Neural crest cell (in vitro differentiated cells): ENCODE data around the gene PKP2. TPM values are rescaled to one million over a fixed set of nuclear protein-coding genes. Genes with fewer than 3 reads are reported as not detected.

Experiments used
- DNase-seq: peaks from one replicate; pipeline ENCODE4 v3.0.0; 2021; ENCODE audit warnings: low read depth, mixed read lengths, low spot score
- H3K27ac Mint-ChIP-seq: one replicate; pipeline ENCODE4 v1.8.0; 2021; ENCODE audit warnings: mild to moderate bottlenecking, mixed read lengths; ENCODE audit not compliant: unreplicated experiment
- H3K27me3 Mint-ChIP-seq: 2 replicates; pipeline ENCODE4 v1.8.0; 2021; ENCODE audit warnings: low read depth, mild to moderate bottlenecking, mixed read lengths
- H3K36me3 Mint-ChIP-seq: 2 replicates; pipeline ENCODE4 v1.8.0; 2021; ENCODE audit warnings: low read depth, mild to moderate bottlenecking, mixed read lengths
- H3K4me1 Mint-ChIP-seq: 2 replicates; pipeline ENCODE4 v1.8.0; 2021; ENCODE audit warnings: mixed read lengths
- H3K4me3 Mint-ChIP-seq: one replicate; pipeline ENCODE4 v1.8.0; 2021; ENCODE audit warnings: mild to moderate bottlenecking, mixed read lengths
- H3K9me3 Mint-ChIP-seq: 2 replicates; pipeline ENCODE4 v1.8.0; 2021; ENCODE audit warnings: mixed read lengths
- CTCF ChIP-seq: fragments of 200-600 bp; sonication (generic); conservative IDR thresholded peaks from 2 replicates; pipeline ENCODE4 v1.5.0; 2021; ENCODE audit warnings: antibody characterized with exemption, mild to moderate bottlenecking
- total RNA-seq: library from RNA; stranded (reverse); gene quantifications from 2 replicates; pipeline ENCODE4 v1.2.1, GENCODE V29; 2021

The PKP2 gene
- total RNA-seq, 1 donor from 2014 or later, result 3.6 TPM

DNA sequence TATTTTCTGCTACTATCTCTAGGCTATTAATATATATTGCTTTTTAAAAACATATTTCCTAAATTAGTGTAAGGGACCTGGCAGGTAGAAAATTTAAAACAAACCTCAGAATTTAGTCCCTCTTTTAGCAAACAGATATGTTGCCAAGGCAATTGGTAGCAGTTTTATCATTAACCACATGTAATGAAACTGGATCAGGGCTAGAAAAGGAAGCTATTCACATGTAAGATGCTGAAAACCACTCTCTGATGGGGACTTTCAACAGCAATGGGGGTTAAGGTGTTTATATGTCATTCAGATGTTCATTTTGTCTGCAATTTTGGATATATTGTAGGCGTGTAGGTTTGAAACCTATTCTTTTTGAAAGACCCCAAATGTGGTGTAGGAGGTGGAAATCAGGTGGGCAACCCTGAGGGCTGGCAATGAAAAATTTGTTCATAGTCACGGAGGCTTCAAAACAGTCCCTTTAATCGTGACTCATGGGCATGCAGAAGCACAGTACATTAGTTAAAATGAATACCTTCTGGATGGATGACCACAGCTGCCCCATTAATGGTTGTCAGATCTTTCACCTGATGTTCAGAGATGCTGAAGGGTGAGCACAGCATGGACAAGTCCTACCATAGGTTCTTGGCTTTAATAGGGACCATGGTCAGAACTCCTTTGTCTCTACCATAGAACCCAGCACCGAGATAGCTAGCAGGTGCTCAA, 5.9 kb upstream of the PKP2 start:
- no peak overlapping the region for H3K4me3 Mint-ChIP-seq
- no peak for DNase-seq
- no peaks in the 10 kb centered on the region for H3K36me3 Mint-ChIP-seq
- H3K27ac Mint-ChIP-seq, result no peak overlapping the region
- H3K4me1 Mint-ChIP-seq, result peaks cover 4% of the 10 kb centered on the region
- TF ChIP-seq CTCF, result no peak
- peaks cover 31% of the 10 kb centered on the region for H3K27me3 Mint-ChIP-seq
- H3K9me3 Mint-ChIP-seq, result no peaks in the 10 kb centered on the region

DNA sequence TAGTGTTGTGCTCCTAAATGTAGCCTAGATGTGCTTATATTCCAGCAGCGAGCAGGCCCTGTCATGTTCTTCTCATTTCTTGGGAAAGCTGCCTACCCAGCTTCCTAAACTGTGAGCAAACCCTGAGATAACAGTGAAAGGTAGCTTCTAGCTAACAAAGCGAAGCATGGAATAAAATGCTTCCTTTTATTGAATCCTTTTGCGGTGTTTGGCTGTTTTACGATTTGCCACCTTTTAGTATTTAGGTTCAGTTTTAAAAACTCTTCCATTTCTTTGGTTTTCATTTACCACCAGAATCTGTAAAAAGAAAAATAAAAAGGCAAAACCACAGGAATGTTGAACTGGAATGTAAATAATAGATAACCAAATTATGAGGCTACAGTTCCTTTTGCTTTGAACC, 5.0 kb upstream of the PKP2 start:
- no peaks in the 10 kb centered on the region for H3K9me3 Mint-ChIP-seq
- no peak for TF ChIP-seq CTCF
- no peaks in the 10 kb centered on the region for H3K36me3 Mint-ChIP-seq
- H3K4me3 Mint-ChIP-seq, result no peak overlapping the region
- H3K27me3 Mint-ChIP-seq, result peaks cover 36% of the 10 kb centered on the region
- peaks cover 9% of the 10 kb centered on the region for H3K4me1 Mint-ChIP-seq
- DNase-seq, result no peak
- no peak overlapping the region for H3K27ac Mint-ChIP-seq

- Mint-ChIP-seq H3K27ac (no peak overlapping the region), H3K4me3 (peak overlapping the region; percentile 85), H3K9me3 (no peaks in the 10 kb centered on the region), H3K27me3 (peaks cover 53% of the 10 kb centered on the region), H3K4me1 (peaks cover 22% of the 10 kb centered on the region), H3K36me3 (no peaks in the 10 kb centered on the region)
- TF ChIP-seq CTCF, result no peak
- no peak for DNase-seq
These were observed 1.4 kb upstream of the PKP2 start for GRCh38 chr12:32897687-32898573.

DNA sequence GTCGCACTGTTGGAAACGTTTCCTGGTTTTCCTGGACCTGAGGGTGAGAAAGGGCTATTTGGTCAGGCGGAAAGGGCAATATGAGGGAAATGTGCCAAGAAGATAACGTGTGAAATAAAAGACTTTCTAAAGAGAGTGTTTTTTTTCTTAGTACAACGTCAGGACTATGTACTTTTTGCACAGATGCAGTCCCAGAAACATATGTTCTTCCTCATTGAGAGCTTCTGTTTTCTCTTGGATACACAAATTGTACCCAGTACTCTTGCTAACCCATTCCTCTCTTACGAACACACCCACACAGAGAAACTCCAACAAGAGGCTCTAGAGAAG, 669 bp upstream of the PKP2 start:
- H3K9me3 Mint-ChIP-seq, result no peaks in the 10 kb centered on the region
- no peak overlapping the region for H3K27ac Mint-ChIP-seq
- H3K4me1 Mint-ChIP-seq, result peaks cover 22% of the 10 kb centered on the region
- TF ChIP-seq CTCF, result no peak
- H3K36me3 Mint-ChIP-seq, result no peaks in the 10 kb centered on the region
- no peak for DNase-seq
- peak overlapping the region; percentile 85 for H3K4me3 Mint-ChIP-seq
- H3K27me3 Mint-ChIP-seq, result peaks cover 54% of the 10 kb centered on the region

- H3K9me3 Mint-ChIP-seq, result no peaks in the 10 kb centered on the region
- TF ChIP-seq CTCF, result peak; percentile 51
- H3K36me3 Mint-ChIP-seq, result no peaks in the 10 kb centered on the region
- peaks cover 29% of the 10 kb centered on the region for H3K4me1 Mint-ChIP-seq
- no peak overlapping the region for H3K27ac Mint-ChIP-seq
- H3K27me3 Mint-ChIP-seq, result peaks cover 59% of the 10 kb centered on the region
- H3K4me3 Mint-ChIP-seq, result peak overlapping the region; percentile 93
- DNase-seq, result no peak
These were observed 717 bp downstream of the PKP2 start for GRCh38 chr12:32895688-32896431.
